HG02623 (cell line): ENCODE results near the gene QKI.

Experiments used
- ATAC-seq: cut with Tn5 transposase; IDR thresholded peaks from one replicate; pipeline ENCODE4 v1.9.1; 2021; ENCODE audit warnings: moderate library complexity; ENCODE audit not compliant: unreplicated experiment

The QKI gene

GRCh38 chr6:163527291-163527690, 112.8 kb downstream of the QKI start:
- no peak for ATAC-seq

- ATAC-seq = no peak
Observed at GRCh38 chr6:163529605-163530004, 115.1 kb downstream of the QKI start.

GRCh38 chr6:163530406-163530805, 115.9 kb downstream of the QKI start:
- no peak for ATAC-seq

GRCh38 chr6:163531122-163531521, 116.6 kb downstream of the QKI start:
- no peak for ATAC-seq

- no peak for ATAC-seq
Observed at GRCh38 chr6:163532526-163533078, 118.1 kb downstream of the QKI start.

GRCh38 chr6:163533443-163533842, 118.9 kb downstream of the QKI start:
- no peak for ATAC-seq

- no peak for ATAC-seq
Observed at GRCh38 chr6:163536770-163537169, 122.3 kb downstream of the QKI start.

- ATAC-seq = no peak
Observed at GRCh38 chr6:163538331-163538730, 123.8 kb downstream of the QKI start.

- no peak for ATAC-seq
Observed at GRCh38 chr6:163539101-163539762, 124.7 kb downstream of the QKI start.

GRCh38 chr6:163543321-163543720, 128.8 kb downstream of the QKI start:
- no peak for ATAC-seq

- no peak for ATAC-seq
Observed at GRCh38 chr6:163545370-163545769, 130.9 kb downstream of the QKI start.

- no peak for ATAC-seq
Observed at GRCh38 chr6:163547287-163547686, 132.8 kb downstream of the QKI start.

- no peak for ATAC-seq
Observed at GRCh38 chr6:163548624-163549023, 134.1 kb downstream of the QKI start.

- no peak for ATAC-seq
Observed at GRCh38 chr6:163554032-163554431, 139.5 kb downstream of the QKI start.

- no peak for ATAC-seq
Observed at GRCh38 chr6:163554663-163555062, 140.1 kb downstream of the QKI start.

- ATAC-seq = no peak
Observed at GRCh38 chr6:163559661-163560060, 145.1 kb downstream of the QKI start.

GRCh38 chr6:163563318-163563717, 148.8 kb downstream of the QKI start:
- no peak for ATAC-seq

- ATAC-seq = no peak
Observed at GRCh38 chr6:163564534-163564933, 150.0 kb downstream of the QKI start.

- ATAC-seq = no peak
Observed at GRCh38 chr6:163565140-163565539, 150.6 kb downstream of the QKI start.

- ATAC-seq = no peak
Observed at GRCh38 chr6:163566056-163566455, 151.5 kb downstream of the QKI start.

GRCh38 chr6:163568275-163568674, 153.8 kb downstream of the QKI start:
- ATAC-seq = no peak

- ATAC-seq = no peak
Observed at GRCh38 chr6:163570579-163571231, 156.2 kb downstream of the QKI start.
